KMS-11 (cell line): ENCODE results near the gene CEP44.

Source experiments
- H2AFZ ChIP-seq: fragments of 200-600 bp; sonication (generic); 2 replicates; pipeline ENCODE4 v1.6.1; 2016; ENCODE audit warnings: antibody characterized with exemption, mixed run types, low read depth
- H3K27ac ChIP-seq: fragments of 200-600 bp; sonication (generic); 2 replicates; pipeline ENCODE4 v1.6.1; 2016; ENCODE audit warnings: mild to moderate bottlenecking, mixed run types
- H3K27me3 ChIP-seq: fragments of 200-600 bp; sonication (generic); 2 replicates; pipeline ENCODE4 v1.6.1; 2017; ENCODE audit warnings: mild to moderate bottlenecking, low read depth, mixed run types, moderate library complexity; ENCODE audit not compliant: insufficient read depth
- H3K36me3 ChIP-seq: fragments of 200-600 bp; sonication (generic); 2 replicates; pipeline ENCODE4 v1.6.1; 2017; ENCODE audit warnings: mild to moderate bottlenecking, mixed run types; ENCODE audit not compliant: insufficient read depth
- H3K4me1 ChIP-seq: fragments of 200-600 bp; sonication (generic); 2 replicates; pipeline ENCODE4 v1.6.1; 2016; ENCODE audit warnings: mild to moderate bottlenecking, low read depth, mixed run types; ENCODE audit not compliant: poor library complexity, severe bottlenecking
- H3K4me2 ChIP-seq: fragments of 200-600 bp; sonication (generic); 2 replicates; pipeline ENCODE4 v1.7.0; 2016; ENCODE audit warnings: mild to moderate bottlenecking, mixed run types
- H3K4me3 ChIP-seq: fragments of 200-600 bp; sonication (generic); IDR thresholded peaks from 2 replicates; pipeline ENCODE4 v1.6.1; 2017; ENCODE audit warnings: low read depth, low read length, mixed read lengths; ENCODE audit not compliant: insufficient read depth
- H3K79me2 ChIP-seq: fragments of 200-600 bp; sonication (generic); 2 replicates; pipeline ENCODE4 v1.6.1; 2016; ENCODE audit warnings: low read depth, mixed run types; ENCODE audit not compliant: insufficient read depth
- H3K9ac ChIP-seq: fragments of 200-600 bp; sonication (generic); 2 replicates; pipeline ENCODE4 v1.6.1; 2016; ENCODE audit warnings: mild to moderate bottlenecking, mixed run types
- H4K20me1 ChIP-seq: fragments of 200-600 bp; sonication (generic); 2 replicates; pipeline ENCODE4 v1.6.1; 2016; ENCODE audit warnings: mild to moderate bottlenecking, mixed run types; ENCODE audit not compliant: insufficient read depth
- CTCF ChIP-seq: fragments of 200-600 bp; sonication (generic); conservative IDR thresholded peaks from 2 replicates; pipeline ENCODE4 v1.6.1; 2017; ENCODE audit warnings: low read depth, mild to moderate bottlenecking, antibody characterized with exemption, low read length, moderate library complexity, mixed read lengths

The CEP44 gene

GRCh38 chr4:174316546-174316945 is 32.8 kb downstream of the CEP44 start:
- Histone ChIP-seq H3K79me2 (no peaks in the 10 kb centered on the region), H3K36me3 (no peaks in the 10 kb centered on the region), H3K4me2 (no peak overlapping the region), H3K27ac (no peak overlapping the region), H3K4me3 (no peak overlapping the region), H3K4me1 (no peaks in the 10 kb centered on the region), H3K27me3 (no peaks in the 10 kb centered on the region), H4K20me1 (no peaks in the 10 kb centered on the region), H3K9ac (no peak overlapping the region), H2AFZ (no peak overlapping the region)
- no peak for TF ChIP-seq CTCF

GRCh38 chr4:174316954-174317353 is 33.2 kb downstream of the CEP44 start:
- Histone ChIP-seq H3K27me3 (no peaks in the 10 kb centered on the region), H3K36me3 (no peaks in the 10 kb centered on the region)

GRCh38 chr4:174317531-174317930 is 33.8 kb downstream of the CEP44 start:
- Histone ChIP-seq H3K36me3 (no peaks in the 10 kb centered on the region), H3K27me3 (no peaks in the 10 kb centered on the region), H3K4me3 (no peak overlapping the region), H3K9ac (no peak overlapping the region), H3K79me2 (no peaks in the 10 kb centered on the region), H4K20me1 (no peaks in the 10 kb centered on the region), H3K4me1 (no peaks in the 10 kb centered on the region), H3K27ac (no peak overlapping the region), H2AFZ (no peak overlapping the region), H3K4me2 (no peak overlapping the region)
- TF ChIP-seq CTCF: no peak

More at GRCh38 chr4:174316954-174317353, 33.2 kb downstream of the CEP44 start:
- Histone ChIP-seq H3K79me2 (no peaks in the 10 kb centered on the region), H3K9ac (no peak overlapping the region), H4K20me1 (no peaks in the 10 kb centered on the region), H3K4me2 (no peak overlapping the region), H2AFZ (no peak overlapping the region), H3K27ac (no peak overlapping the region), H3K4me1 (no peaks in the 10 kb centered on the region), H3K4me3 (no peak overlapping the region)
- no peak for TF ChIP-seq CTCF

- Histone ChIP-seq H4K20me1 (no peaks in the 10 kb centered on the region), H3K4me2 (no peak overlapping the region), H3K36me3 (no peaks in the 10 kb centered on the region), H3K4me1 (no peaks in the 10 kb centered on the region), H3K4me3 (no peak overlapping the region), H3K79me2 (no peaks in the 10 kb centered on the region), H3K27ac (no peak overlapping the region), H2AFZ (no peak overlapping the region), H3K27me3 (no peaks in the 10 kb centered on the region), H3K9ac (no peak overlapping the region)
- peak; percentile 82 for TF ChIP-seq CTCF
These were observed 35.4 kb downstream of the CEP44 start for GRCh38 chr4:174318829-174319764.
